ENCODE measurements around the gene SPINT1. TPM values are rescaled to one million over a fixed set of nuclear protein-coding genes. Genes with fewer than 3 reads are reported as not detected.

Gene SPINT1
- total RNA-seq, 1 donor from 2014 or later, result 217 TPM

- Mint-ChIP-seq H3K9me3 (ENCODE audit: low read depth) (no peaks in the 10 kb centered on the region), H3K27ac (no peak overlapping the region), H3K4me1 (ENCODE audit: low read depth) (peaks cover 6% of the 10 kb centered on the region), H3K4me3 (ENCODE audit: low read depth) (no peak overlapping the region), H3K27me3 (peaks cover 6% of the 10 kb centered on the region), H3K36me3 (ENCODE audit: insufficient read depth) (no peaks in the 10 kb centered on the region)
- no peak for TF ChIP-seq CTCF (IDR thresholded peaks at IDR 0.05; ENCODE audit: unreplicated experiment)
- no peak for DNase-seq (ENCODE audit: low spot score, unreplicated experiment)
Observed at GRCh38 chr15:40877694-40878093, 33.8 kb downstream of the SPINT1 start.

- Mint-ChIP-seq H3K27ac (no peak overlapping the region), H3K27me3 (peaks cover 6% of the 10 kb centered on the region), H3K9me3 (ENCODE audit: low read depth) (no peaks in the 10 kb centered on the region), H3K4me3 (ENCODE audit: low read depth) (no peak overlapping the region), H3K36me3 (ENCODE audit: insufficient read depth) (no peaks in the 10 kb centered on the region), H3K4me1 (ENCODE audit: low read depth) (peaks cover 2% of the 10 kb centered on the region)
- DNase-seq (ENCODE audit: low spot score, unreplicated experiment), result no peak
- TF ChIP-seq CTCF (IDR thresholded peaks at IDR 0.05; ENCODE audit: unreplicated experiment), result no peak
Observed at GRCh38 chr15:40878785-40879184, 34.9 kb downstream of the SPINT1 start.

GRCh38 chr15:40879609-40880008 is 35.8 kb downstream of the SPINT1 start:
- Mint-ChIP-seq H3K27ac (no peak overlapping the region), H3K36me3 (ENCODE audit: insufficient read depth) (no peaks in the 10 kb centered on the region), H3K27me3 (peaks cover 3% of the 10 kb centered on the region), H3K4me1 (ENCODE audit: low read depth) (no peaks in the 10 kb centered on the region), H3K4me3 (ENCODE audit: low read depth) (no peak overlapping the region), H3K9me3 (ENCODE audit: low read depth) (no peaks in the 10 kb centered on the region)
- DNase-seq (ENCODE audit: low spot score, unreplicated experiment), result no peak
- TF ChIP-seq CTCF (IDR thresholded peaks at IDR 0.05; ENCODE audit: unreplicated experiment), result no peak

GRCh38 chr15:40881351-40881750 is 37.5 kb downstream of the SPINT1 start:
- H3K9me3 Mint-ChIP-seq (ENCODE audit: low read depth), result no peaks in the 10 kb centered on the region
- H3K4me3 Mint-ChIP-seq (ENCODE audit: low read depth), result no peak overlapping the region
- no peak for DNase-seq (ENCODE audit: low spot score, unreplicated experiment)
- no peak for TF ChIP-seq CTCF (IDR thresholded peaks at IDR 0.05; ENCODE audit: unreplicated experiment)
- H3K36me3 Mint-ChIP-seq (ENCODE audit: insufficient read depth), result no peaks in the 10 kb centered on the region
- H3K4me1 Mint-ChIP-seq (ENCODE audit: low read depth), result no peaks in the 10 kb centered on the region
- no peaks in the 10 kb centered on the region for H3K27me3 Mint-ChIP-seq
- no peak overlapping the region for H3K27ac Mint-ChIP-seq

- TF ChIP-seq CTCF (IDR thresholded peaks at IDR 0.05; ENCODE audit: unreplicated experiment), result no peak
- H3K4me3 Mint-ChIP-seq (ENCODE audit: low read depth), result no peak overlapping the region
- no peak for DNase-seq (ENCODE audit: low spot score, unreplicated experiment)
- H3K27ac Mint-ChIP-seq, result no peak overlapping the region
- no peaks in the 10 kb centered on the region for H3K4me1 Mint-ChIP-seq (ENCODE audit: low read depth)
- no peaks in the 10 kb centered on the region for H3K36me3 Mint-ChIP-seq (ENCODE audit: insufficient read depth)
- no peaks in the 10 kb centered on the region for H3K9me3 Mint-ChIP-seq (ENCODE audit: low read depth)
- no peaks in the 10 kb centered on the region for H3K27me3 Mint-ChIP-seq
Observed at GRCh38 chr15:40886586-40886985, 42.7 kb downstream of the SPINT1 start.

Measured in progenitor cell of endocrine pancreas (in vitro differentiated cells).